NCI-H524 (cell line): ENCODE measurements around the gene FADS3.

ENCODE experiments used
- DNase-seq, 2 experiments: peaks; one replicate each; lab custom pipeline; 2025; lab: John Stamatoyannopoulos, UW

The FADS3 gene

GRCh38 chr11:61879152-61879551 is 12.2 kb downstream of the FADS3 start:
- DNase-seq, result no peak

GRCh38 chr11:61875698-61876097 is 15.6 kb downstream of the FADS3 start:
- DNase-seq, result no peak

- DNase-seq, result no peak
Measured at GRCh38 chr11:61874853-61875252, 16.5 kb downstream of the FADS3 start.

- no peak for DNase-seq
Measured at GRCh38 chr11:61874377-61874809, 17.0 kb downstream of the FADS3 start.

DNA sequence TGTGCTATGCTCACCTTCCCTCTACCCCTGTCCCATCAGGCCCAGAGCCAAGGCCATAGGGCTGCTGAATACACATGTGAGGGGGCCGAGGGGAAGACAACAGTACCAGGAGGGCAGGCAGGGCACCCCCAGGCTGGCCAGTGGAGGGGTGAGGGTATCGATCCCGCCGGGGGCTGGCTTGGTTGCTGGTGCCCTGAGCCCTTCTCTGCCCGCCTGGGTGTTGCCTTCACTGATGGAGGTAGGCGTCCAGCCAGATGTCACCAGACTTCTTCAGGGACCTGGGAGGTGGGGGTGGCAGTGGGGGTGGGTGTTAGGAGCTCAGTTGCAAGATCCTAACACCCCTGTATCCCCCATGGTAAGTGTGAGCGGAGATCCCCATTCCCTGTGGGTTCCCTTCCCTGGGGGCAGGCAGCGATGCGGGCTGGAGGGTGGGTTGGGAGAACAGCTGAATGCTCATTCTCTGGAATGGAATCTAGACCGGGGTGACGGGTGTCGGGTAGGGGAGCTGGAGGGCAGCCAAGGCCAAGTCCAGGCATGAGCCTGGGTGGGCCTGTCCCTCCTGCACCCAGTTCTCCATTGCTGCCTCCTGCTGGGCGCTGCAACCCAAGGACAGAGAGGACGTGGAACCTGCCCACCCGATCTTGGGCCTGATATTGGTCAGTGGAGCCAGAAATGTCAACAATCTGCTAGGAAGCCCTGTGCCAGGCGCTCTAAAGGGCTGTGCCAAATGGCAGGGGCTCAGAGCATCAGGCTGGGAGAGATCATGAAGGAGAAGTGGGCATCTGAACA is 17.6 kb downstream of the FADS3 start:
- DNase-seq, result no peak

- no peak for DNase-seq
Measured at GRCh38 chr11:61872935-61873565, 18.3 kb downstream of the FADS3 start.

GRCh38 chr11:61871158-61871597 is 20.2 kb downstream of the FADS3 start:
- DNase-seq, result peak; percentile 75 to 80

DNA sequence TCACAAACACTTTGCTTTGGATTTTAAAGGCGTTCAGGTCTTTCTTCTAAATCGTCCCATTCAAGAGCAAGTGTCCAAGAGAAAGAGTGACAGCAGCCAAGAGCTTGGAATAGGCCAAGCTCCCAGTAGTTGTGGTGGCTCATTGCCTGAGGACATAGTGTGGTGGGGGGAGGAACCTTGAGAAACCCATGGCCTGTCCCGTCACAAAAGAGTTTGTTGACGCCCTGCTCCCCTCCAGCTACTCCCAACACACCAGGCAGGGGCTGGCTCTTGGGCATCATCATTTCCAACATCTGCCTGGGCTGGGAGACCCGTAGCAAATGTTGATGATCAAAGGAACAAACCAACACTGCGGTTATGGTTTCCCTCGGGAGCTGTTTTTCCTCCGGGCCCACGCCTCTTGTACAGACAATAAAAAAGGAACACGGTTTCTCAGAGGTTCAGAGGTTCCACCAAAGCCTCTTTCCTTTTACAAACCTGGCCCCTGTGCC is 20.8 kb downstream of the FADS3 start:
- no peak for DNase-seq

DNA sequence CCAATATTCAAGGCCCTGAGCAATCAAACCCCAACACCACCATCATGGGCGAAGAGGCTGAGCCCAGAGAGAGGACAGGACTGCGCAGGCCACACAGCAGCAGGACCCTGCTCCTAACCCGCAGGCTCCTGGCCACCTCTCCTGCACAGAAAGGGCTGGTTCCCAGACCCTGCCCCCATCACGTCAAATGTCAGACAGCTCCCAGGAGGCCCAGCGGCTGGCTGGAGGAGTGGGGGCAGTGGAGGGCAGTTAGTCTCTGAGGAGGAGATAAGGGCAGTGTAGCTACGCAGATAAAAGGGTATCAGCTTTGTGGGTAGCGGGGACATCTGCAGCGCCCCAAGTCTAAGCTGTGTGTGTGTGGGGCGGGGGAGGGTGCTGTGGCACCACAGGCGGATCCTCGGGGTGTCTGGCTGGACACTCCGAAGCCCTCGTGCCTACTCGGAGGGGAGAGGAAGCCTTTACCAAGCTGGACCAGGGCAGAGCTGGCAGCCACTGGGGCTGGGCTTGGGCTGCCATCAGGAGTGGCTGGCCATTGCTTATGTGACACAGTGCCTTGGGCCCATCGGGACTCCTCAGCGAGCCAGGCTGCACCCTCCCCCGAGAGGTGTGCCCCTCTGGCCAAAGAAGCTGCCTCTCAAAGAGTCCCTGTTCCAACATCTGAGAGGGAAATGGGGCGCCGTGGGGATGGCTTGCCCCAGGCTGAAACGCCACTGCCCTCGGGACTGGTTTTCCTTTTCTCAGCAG is 21.5 kb downstream of the FADS3 start:
- DNase-seq, result no peak

GRCh38 chr11:61869429-61869707 is 22.0 kb downstream of the FADS3 start:
- no peak for DNase-seq

DNA sequence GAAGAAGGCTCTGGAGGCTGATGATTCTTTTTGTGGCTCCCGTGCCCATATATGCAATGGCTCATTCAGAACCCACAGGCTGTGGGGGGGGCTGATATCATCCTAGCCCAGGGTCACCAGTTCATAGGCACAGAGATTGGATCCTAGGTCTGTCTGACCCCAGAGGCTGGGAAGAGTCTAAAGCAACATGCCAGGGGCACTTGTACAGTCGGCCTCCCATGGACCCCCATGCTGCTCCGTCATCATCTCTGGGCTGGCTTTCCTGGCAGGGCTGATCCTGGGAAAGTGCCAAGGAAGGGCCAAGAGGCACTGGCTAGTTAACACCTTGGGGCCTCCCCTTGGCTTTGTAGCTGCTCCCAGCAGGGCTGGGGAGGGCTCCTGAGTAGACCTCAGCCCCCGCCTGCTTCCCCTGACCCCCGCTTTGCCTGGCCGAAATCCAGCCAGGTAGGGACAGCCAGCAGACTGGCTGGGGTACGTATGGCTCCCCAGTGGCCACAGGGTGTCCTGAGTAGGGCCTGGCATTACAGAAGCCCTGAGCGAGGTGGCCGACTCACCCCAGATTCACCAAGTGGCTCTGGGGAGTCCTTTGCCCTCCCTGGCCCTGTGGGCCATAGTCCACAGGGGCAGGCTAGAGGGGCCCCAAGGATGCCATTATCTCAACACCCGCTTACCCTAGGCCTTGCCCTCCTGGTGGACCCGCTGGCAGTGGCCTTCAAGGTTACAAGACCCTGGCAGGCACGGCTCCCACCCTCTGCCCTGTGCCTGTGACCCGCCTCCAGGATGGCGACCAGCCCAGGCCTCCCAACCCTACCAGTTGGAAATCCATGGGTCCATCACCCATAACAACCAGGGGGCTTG is 22.5 kb downstream of the FADS3 start:
- DNase-seq, result no peak

DNA sequence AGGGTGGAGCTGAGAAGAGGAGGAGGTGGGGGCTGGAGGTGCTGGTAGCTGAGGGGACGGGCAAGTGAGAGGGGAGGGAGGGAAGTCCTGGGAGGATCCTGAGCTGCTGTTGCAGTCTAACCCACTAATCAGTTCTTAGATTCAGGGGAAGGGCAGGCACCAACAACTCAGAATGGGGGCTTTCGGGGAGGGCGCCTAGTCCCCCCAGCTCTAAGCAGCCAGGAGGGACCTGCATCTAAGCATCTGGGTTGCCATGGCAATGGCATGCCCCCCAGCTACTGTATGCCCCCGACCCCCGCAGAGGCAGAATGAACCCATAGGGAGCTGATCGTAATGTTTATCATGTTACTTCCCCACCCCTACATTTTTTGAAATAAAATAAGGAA is 24.4 kb downstream of the FADS3 start:
- DNase-seq, result no peak

- DNase-seq, result no peak
Measured at GRCh38 chr11:61866231-61866957, 25.0 kb downstream of the FADS3 start.

GRCh38 chr11:61864814-61865775 is 26.2 kb downstream of the FADS3 start:
- no peak for DNase-seq

GRCh38 chr11:61863548-61864081 is 27.7 kb downstream of the FADS3 start:
- no peak for DNase-seq

DNA sequence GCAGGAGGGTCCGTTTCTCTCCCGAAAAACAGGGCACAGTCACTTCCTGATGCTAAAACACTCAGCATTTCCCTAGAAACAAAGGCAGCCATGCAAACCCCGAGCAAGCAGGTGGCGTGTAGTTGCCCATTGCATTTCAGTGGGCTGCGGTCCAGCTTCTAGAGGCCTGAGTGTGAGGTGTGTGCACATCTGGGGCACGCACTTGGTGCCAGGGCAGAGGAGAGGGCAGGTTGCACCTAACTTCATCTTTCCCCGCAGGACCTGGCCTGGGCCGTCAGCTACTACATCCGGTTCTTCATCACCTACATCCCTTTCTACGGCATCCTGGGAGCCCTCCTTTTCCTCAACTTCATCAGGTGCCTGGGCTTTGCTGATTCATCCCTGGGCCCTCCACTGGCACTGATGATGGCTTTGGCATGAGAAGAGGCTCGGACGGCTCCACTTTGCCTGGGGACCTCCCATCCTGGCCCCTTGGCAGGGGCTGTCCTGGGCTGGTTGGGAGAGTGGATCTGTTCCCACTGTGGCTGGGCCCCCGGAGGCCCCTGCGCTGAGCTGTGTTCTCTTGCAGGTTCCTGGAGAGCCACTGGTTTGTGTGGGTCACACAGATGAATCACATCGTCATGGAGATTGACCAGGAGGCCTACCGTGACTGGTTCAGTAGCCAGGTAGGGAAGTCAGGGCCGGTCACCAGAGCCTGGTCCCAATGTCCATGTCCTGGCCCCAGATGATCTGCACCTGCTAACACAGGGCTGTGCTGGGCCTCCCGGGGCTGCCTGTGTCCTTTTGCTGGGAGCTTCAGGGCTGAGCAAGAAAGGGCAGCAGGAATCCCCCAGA is 28.4 kb downstream of the FADS3 start:
- no peak for DNase-seq

DNA sequence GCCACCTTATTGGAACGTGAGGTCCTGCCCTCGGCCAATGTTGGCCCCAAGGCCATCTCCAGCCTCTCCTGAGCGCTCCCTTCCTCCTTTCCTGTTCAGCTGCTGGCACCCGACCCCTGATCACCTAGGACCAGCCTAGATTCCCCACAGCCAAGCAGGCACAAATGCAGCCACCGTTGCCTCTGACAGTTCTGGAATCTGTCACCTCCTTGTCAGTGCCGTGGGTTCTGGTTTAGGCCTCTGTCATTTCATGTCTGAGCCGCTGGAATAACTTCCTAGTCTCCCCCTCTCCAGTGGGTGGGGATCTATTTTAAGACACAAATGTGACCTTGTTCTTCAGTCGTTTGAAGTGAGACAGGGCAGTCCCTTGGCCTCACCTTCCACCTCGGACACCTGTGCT is 29.7 kb downstream of the FADS3 start:
- no peak for DNase-seq

DNA sequence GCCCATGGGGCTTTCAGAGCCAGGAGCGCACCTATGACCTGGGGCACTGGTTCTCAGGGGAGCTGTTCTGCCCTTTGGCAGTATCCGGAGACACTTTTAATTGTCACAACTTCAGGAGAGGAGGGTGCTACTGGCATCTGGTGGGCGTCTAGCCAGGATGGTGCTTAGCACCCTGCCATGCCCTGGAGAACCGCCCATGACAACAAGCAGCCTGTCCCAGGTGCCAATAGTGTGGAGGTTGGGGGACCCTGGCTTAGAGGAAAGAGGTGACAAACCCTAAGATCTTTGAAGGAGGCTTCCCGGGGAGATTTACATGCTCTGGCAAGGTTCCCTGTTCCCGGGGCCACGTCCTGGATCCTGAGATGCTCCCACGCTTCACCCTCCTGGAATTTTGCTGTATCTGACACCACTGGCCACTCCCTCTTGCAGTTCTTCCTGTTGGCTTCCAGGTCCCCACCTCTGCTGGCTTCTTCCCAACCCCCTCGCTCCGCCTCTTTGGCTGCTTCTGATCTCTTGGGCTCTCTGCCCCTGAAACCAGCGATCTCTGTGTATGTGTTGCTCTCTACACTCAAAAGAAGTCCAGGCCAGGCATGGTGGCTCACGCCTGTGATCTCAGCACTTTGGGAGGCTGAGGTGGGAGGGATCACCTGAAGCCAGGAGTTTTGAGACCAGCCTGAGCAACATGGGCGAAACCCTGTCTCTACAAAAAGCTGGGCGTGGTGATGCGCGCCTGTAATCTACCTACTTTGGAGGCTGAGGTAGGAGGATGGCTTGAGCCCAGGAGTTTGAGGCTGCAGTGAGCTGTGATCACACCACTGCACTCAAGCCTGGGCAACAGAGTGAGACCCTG is 31.1 kb downstream of the FADS3 start:
- DNase-seq, result no peak
